ENCODE results near the gene ADCY5. TPM values are rescaled to one million over a fixed set of nuclear protein-coding genes. Genes with fewer than 3 reads are reported as not detected.
A peak's percentile ranks its signal among the peaks of the same experiment; 100 is the strongest.

ADCY5 gene
- total and polyA plus RNA-seq, 2 donors from 2014 or later, result 7.1 to 33.6 TPM

DNA sequence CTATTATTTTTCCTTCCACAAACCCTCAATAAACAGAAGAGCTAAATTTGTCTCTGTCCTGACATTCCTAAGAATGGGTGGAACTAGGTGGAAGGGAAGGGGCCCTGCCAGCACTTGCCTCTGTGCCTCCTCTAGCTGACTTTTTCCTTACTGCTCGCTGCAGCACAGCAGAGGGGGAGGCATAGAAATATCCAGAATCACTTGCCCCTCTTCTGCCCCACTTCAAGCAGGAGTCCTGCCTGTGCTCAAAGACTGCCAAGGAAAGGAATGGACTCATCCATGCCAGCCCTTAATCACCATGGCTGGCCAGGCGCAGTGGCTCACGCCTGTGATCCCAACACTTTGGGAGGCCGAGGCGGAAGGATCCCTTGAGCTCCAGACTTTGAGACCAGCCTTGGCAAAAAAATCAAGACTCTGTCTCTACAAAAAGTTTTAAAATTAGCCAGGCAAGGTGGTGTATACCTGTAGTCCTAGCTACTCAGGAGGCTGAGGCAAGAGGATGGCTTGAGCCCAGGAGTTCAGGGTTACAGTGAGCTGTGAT lies 51.8 kb downstream of the ADCY5 start:
- Histone ChIP-seq H3K4me1 (ENCODE audit: control insufficient read depth in 2 of 3, insufficient read depth in 2 of 3, low read depth in 1 of 3, low read length in 3 of 3) (peaks cover 0 to 16% (median 8%) of the 10 kb centered on the region in 3 donors), H3K4me3 (ENCODE audit: low read length in 3 of 3) (no peak overlapping the region), H3K27ac (ENCODE audit: low read depth in 2 of 2, low read length in 2 of 2) (peak overlapping the region in 1 of 2 donors; percentile 15), H3K9me3 (ENCODE audit: control insufficient read depth in 2 of 3, insufficient read depth in 1 of 3, low read length in 3 of 3) (no peaks in the 10 kb centered on the region), H3K36me3 (ENCODE audit: control insufficient read depth in 2 of 3, insufficient read depth in 3 of 3, low read length in 3 of 3) (no peaks in the 10 kb centered on the region), H3K9ac (ENCODE audit: low read length in 3 of 3) (no peak overlapping the region), H3K27me3 (ENCODE audit: control insufficient read depth, insufficient read depth, low read length) (no peaks in the 10 kb centered on the region)
- no peak for DNase-seq
- TF ChIP-seq CTCF (IDR thresholded peaks at IDR 0.05; ENCODE audit: borderline replicate concordance, extremely low read depth, insufficient read depth), result no peak
- no peak for FAIRE-seq
- intact Hi-C loops (cut with DNase I), result no loop called here

DNA sequence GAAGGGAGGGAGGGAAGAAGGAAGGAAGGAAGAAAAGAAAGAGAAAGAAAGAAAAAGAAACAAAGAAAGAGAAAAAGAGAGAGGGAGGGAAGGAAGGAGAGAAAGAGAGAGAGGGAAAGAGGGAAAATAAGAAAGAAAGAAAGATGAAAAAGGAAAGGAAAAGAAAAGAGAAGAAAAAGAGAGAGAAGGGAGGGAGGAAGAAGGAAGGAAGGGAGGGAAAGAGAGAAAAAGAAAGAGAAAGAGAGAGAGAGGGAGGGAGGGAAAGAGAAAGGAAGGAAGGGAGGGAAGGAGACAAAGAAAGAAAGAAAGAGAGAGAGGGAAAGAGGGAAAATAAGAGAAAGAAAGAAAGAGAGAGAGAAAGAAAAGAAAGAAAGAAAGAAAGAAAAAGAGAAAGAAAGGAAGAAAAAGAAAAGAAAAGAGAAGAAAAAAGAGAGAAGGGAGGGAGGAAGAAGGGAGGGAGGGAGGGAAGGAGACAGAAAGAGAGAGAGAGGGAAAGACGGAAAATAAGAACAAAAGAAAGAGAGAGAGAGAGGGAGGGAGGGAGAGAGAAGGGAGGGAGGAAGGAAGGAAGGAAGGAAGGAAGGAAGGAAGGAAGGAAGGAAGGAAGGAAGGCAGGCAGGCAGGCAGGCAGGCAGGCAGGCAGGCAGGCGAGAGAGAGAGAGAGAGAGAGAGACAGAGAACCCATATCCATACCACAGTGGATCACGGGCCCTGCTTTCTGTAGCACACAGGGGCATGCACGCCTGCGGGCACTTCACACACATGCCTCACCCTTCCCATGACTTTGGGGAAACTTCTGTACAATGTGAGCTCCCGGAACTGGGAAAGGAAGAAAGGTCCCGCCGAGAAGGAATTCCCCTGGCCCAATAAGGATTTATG lies 52.5 kb downstream of the ADCY5 start:
- DNase-seq (peak in 1 of 5 donors; percentile 77), FAIRE-seq (no peak)
- no peaks in the 10 kb centered on the region for H3K27me3 ChIP-seq (ENCODE audit: control insufficient read depth, insufficient read depth, low read length)
- H3K36me3 ChIP-seq (ENCODE audit: control insufficient read depth in 2 of 3, insufficient read depth in 3 of 3, low read length in 3 of 3), result no peaks in the 10 kb centered on the region
- no peak overlapping the region for H3K27ac ChIP-seq (ENCODE audit: low read depth in 2 of 2, low read length in 2 of 2)
- H3K9me3 ChIP-seq (ENCODE audit: control insufficient read depth in 2 of 3, insufficient read depth in 1 of 3, low read length in 3 of 3), result no peaks in the 10 kb centered on the region
- H3K4me3 ChIP-seq (ENCODE audit: low read length in 3 of 3), result no peak overlapping the region
- intact Hi-C loops (cut with DNase I), result no loop called here
- H3K4me1 ChIP-seq (ENCODE audit: control insufficient read depth in 2 of 3, insufficient read depth in 2 of 3, low read depth in 1 of 3, low read length in 3 of 3), result peaks cover 0 to 21% (median 12%) of the 10 kb centered on the region in 3 donors
- no peak for TF ChIP-seq CTCF (IDR thresholded peaks at IDR 0.05; ENCODE audit: borderline replicate concordance, extremely low read depth, insufficient read depth)
- H3K9ac ChIP-seq (ENCODE audit: low read length in 3 of 3), result no peak overlapping the region

- no peaks in the 10 kb centered on the region for H3K36me3 ChIP-seq (ENCODE audit: control insufficient read depth in 2 of 3, insufficient read depth in 3 of 3, low read length in 3 of 3)
- H3K27ac ChIP-seq (ENCODE audit: low read depth in 2 of 2, low read length in 2 of 2), result peak overlapping the region in 1 of 2 donors; percentile 52
- no peak overlapping the region for H3K9ac ChIP-seq (ENCODE audit: low read length in 3 of 3)
- FAIRE-seq (no peak), DNase-seq (no peak)
- no peak overlapping the region for H3K4me3 ChIP-seq (ENCODE audit: low read length in 3 of 3)
- TF ChIP-seq CTCF (IDR thresholded peaks at IDR 0.05; ENCODE audit: borderline replicate concordance, extremely low read depth, insufficient read depth), result no peak
- H3K27me3 ChIP-seq (ENCODE audit: control insufficient read depth, insufficient read depth, low read length), result no peaks in the 10 kb centered on the region
- H3K9me3 ChIP-seq (ENCODE audit: control insufficient read depth in 2 of 3, insufficient read depth in 1 of 3, low read length in 3 of 3), result no peaks in the 10 kb centered on the region
- intact Hi-C loops (cut with DNase I), result no loop called here
- H3K4me1 ChIP-seq (ENCODE audit: control insufficient read depth in 2 of 3, insufficient read depth in 2 of 3, low read depth in 1 of 3, low read length in 3 of 3), result peaks cover 3 to 25% (median 20%) of the 10 kb centered on the region in 3 donors
These were observed 53.7 kb downstream of the ADCY5 start for GRCh38 chr3:123395235-123395634.
